ENCODE measurements around the gene CST3.

DNA sequence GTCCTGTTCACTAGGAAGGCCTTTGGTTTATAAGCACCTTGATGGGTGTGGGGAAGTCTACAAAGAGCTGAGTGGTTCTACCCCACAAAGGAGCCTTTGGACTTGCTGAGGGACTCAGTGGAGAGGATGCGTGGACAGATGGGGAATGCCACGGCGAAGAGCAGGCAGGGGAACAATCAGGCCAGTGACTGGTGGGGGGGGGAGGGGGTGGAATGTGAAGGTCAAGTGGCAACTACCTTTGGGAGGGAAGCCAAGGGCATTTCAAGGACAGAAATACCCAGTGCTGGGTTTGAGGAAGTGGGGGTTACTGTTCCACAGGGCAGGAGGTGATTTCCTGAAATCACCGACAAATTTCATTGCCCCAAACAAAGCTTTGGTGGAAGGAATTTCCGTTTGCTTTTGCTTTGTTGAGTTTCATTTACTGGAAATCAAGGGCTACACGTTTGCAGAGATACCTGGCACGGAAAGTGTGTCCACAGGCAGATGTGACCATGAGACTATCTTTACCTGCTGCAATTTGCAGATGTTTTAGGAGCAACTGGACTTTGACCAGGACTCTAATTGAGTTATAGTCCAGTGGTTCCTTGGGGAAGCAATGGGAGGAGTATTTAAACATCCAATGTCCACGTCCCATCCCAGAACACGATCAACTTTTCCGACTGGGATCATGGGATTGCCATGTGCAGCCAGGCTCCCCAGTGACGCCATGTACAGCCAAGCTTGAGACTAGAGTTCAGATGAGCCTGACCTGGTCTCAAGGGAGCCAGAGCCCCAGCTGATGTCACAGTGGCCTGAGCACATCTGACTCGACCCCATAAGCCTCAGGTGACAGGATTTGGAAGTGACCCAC is 8.0 kb downstream of the CST3 start:
- no peak for TF ChIP-seq POLR2A (IDR thresholded peaks at IDR 0.05)
- TF ChIP-seq CTCF (IDR thresholded peaks at IDR 0.05), result no peak
- no peak for TF ChIP-seq POLR2AphosphoS5 (IDR thresholded peaks at IDR 0.05; ENCODE audit: insufficient read depth in 1 of 2, low read depth in 1 of 2)

All from vagina (tissue), 2 donors.